HepG2 (cell line): Measurements from ENCODE around the gene PLAAT3. TPM values are rescaled to one million over a fixed set of nuclear protein-coding genes. Genes with fewer than 3 reads are reported as not detected.

Source experiments
- polyA plus RNA-seq, 8 experiments: library from polyadenylated mRNA; depleted of rRNA in 3 of 8; stranded (reverse) in 7 of 8; unstranded in 1 of 8; fragments of >200 nt; fragmentation: Illumina TruSeq in 4 of 8; extraction: Trizol in 4 of 8; gene quantifications; 2 replicates each; pipeline versions ENCODE4 v1.2.1 to v1.2.3, GENCODE V29; 2011 to 2016; ENCODE audit warnings: low read depth in 4 of 8, missing spikeins in 1 of 8, mixed read lengths in 1 of 8; ENCODE audit not compliant: insufficient read depth in 1 of 8
- total RNA-seq, 5 experiments: library from RNA; depleted of rRNA; stranded (reverse); fragments of >200 nt; fragmentation: Illumina TruSeq; extraction: Trizol; gene quantifications; 2 replicates each; pipeline ENCODE4 v1.2.3, GENCODE V29; 2016; ENCODE audit warnings: low read depth in 1 of 5

PLAAT3 gene
- total and polyA plus RNA-seq, 2 of the 13 experiments (the other 11 are each of a cell fraction or from before 2014, with no cell fraction given) = 9.3 to 16.4 TPM

Other genes with a start within 250 kb of the PLAAT3 start
- 1.9 and 4.0 TPM in 2 replicates for gene SLC22A9, start 244.6 kb downstream of the PLAAT3 start, total RNA-seq (2016; rRNA removed; fragmentation: Illumina TruSeq; extraction: Trizol)
- gene SLC22A9, start 244.6 kb downstream of the PLAAT3 start, polyA plus RNA-seq (2011; rRNA removed) = 11.7 and 21.9 TPM in 2 replicates
- gene PLAAT5, start 123.3 kb downstream of the PLAAT3 start, total RNA-seq (2016; rRNA removed; fragmentation: Illumina TruSeq; extraction: Trizol) = not detected in 2 replicates
- gene PLAAT5, start 123.3 kb downstream of the PLAAT3 start, polyA plus RNA-seq (2011; rRNA removed) = not detected in 2 replicates
- not detected in 2 replicates for gene LGALS12, start 108.3 kb downstream of the PLAAT3 start, total RNA-seq (2016; rRNA removed; fragmentation: Illumina TruSeq; extraction: Trizol)
- gene LGALS12, start 108.3 kb downstream of the PLAAT3 start, polyA plus RNA-seq (2011; rRNA removed) = not detected in 2 replicates
- 1.00 and 1.6 TPM in 2 replicates for gene PLAAT4, start 77.6 kb downstream of the PLAAT3 start, total RNA-seq (2016; rRNA removed; fragmentation: Illumina TruSeq; extraction: Trizol)
- gene PLAAT4, start 77.6 kb downstream of the PLAAT3 start, polyA plus RNA-seq (2011; rRNA removed) = 0.71 and 1.1 TPM in 2 replicates
- 0.29 TPM in 1 of 2 replicates, not detected in the other for gene PLAAT2, start 51.1 kb downstream of the PLAAT3 start, total RNA-seq (2016; rRNA removed; fragmentation: Illumina TruSeq; extraction: Trizol)
- 0.09 and 0.22 TPM in 2 replicates for gene PLAAT2, start 51.1 kb downstream of the PLAAT3 start, polyA plus RNA-seq (2011; rRNA removed)
- not detected in 2 replicates for gene ATL3, start 56.9 kb upstream of the PLAAT3 start, total RNA-seq (2016; rRNA removed; fragmentation: Illumina TruSeq; extraction: Trizol)
- gene ATL3, start 56.9 kb upstream of the PLAAT3 start, polyA plus RNA-seq (2011; rRNA removed) = not detected in 2 replicates
- 25.3 and 32.2 TPM in 2 replicates for gene RTN3, start 67.1 kb upstream of the PLAAT3 start, total RNA-seq (2016; rRNA removed; fragmentation: Illumina TruSeq; extraction: Trizol)
- 40.9 and 41.1 TPM in 2 replicates for gene RTN3, start 67.1 kb upstream of the PLAAT3 start, polyA plus RNA-seq (2011; rRNA removed)
- 6.5 and 10.4 TPM in 2 replicates for gene ZFTA, start 154.3 kb upstream of the PLAAT3 start, total RNA-seq (2016; rRNA removed; fragmentation: Illumina TruSeq; extraction: Trizol)
- gene ZFTA, start 154.3 kb upstream of the PLAAT3 start, polyA plus RNA-seq (2011; rRNA removed) = 3.9 and 5.6 TPM in 2 replicates
- gene SPINDOC, start 199.0 kb upstream of the PLAAT3 start, total RNA-seq (2016; rRNA removed; fragmentation: Illumina TruSeq; extraction: Trizol) = 23.6 and 29.9 TPM in 2 replicates
- 21.4 and 24.8 TPM in 2 replicates for gene SPINDOC, start 199.0 kb upstream of the PLAAT3 start, polyA plus RNA-seq (2011; rRNA removed)
- 13.9 and 17.4 TPM in 2 replicates for gene MARK2, start 224.7 kb upstream of the PLAAT3 start, total RNA-seq (2016; rRNA removed; fragmentation: Illumina TruSeq; extraction: Trizol)
- gene MARK2, start 224.7 kb upstream of the PLAAT3 start, polyA plus RNA-seq (2011; rRNA removed) = 13.5 and 14.6 TPM in 2 replicates